AG10803 (cell line): Measurements from ENCODE around the gene POMC.

Experiments
- DNase-seq: peaks from one replicate; pipeline ENCODE4 v3.0.0; 2010; ENCODE audit warnings: low read depth
- H3K4me3 ChIP-seq: 2 replicates; pipeline ENCODE4 v1.5.1; 2011; ENCODE audit warnings: mild to moderate bottlenecking, low read length, control low read depth
- CTCF ChIP-seq: conservative IDR thresholded peaks from 2 replicates; pipeline ENCODE4 v1.5.1; 2011; ENCODE audit warnings: mild to moderate bottlenecking, low read length, control low read depth, inconsistent platforms

The POMC gene

GRCh38 chr2:25176541-25177181, 8.3 kb upstream of the POMC start:
- no peak overlapping the region for H3K4me3 ChIP-seq
- DNase-seq = no peak
- TF ChIP-seq CTCF = no peak

GRCh38 chr2:25176138-25176537, 7.8 kb upstream of the POMC start:
- H3K4me3 ChIP-seq = no peak overlapping the region
- DNase-seq = no peak
- no peak for TF ChIP-seq CTCF

GRCh38 chr2:25174192-25174861, 5.9 kb upstream of the POMC start:
- no peak for TF ChIP-seq CTCF
- DNase-seq = no peak
- H3K4me3 ChIP-seq = no peak overlapping the region

GRCh38 chr2:25173719-25174118, 5.3 kb upstream of the POMC start:
- TF ChIP-seq CTCF = no peak
- no peak for DNase-seq
- H3K4me3 ChIP-seq = no peak overlapping the region

GRCh38 chr2:25170888-25171287, 2.5 kb upstream of the POMC start:
- no peak for DNase-seq
- no peak overlapping the region for H3K4me3 ChIP-seq
- TF ChIP-seq CTCF = no peak

- TF ChIP-seq CTCF = no peak
- H3K4me3 ChIP-seq = no peak overlapping the region
- no peak for DNase-seq
Measured at GRCh38 chr2:25169073-25169470, 692 bp upstream of the POMC start.
